ENCODE results near the gene ALK. TPM values are rescaled to one million over a fixed set of nuclear protein-coding genes. Genes with fewer than 3 reads are reported as not detected.

The ALK gene
- polyA plus RNA-seq, 1 of the 3 experiments (the other 2 are of a cell fraction): 0.30 TPM

GRCh38 chr2:29567906-29568520 lies 353.4 kb downstream of the ALK start:
- peaks cover 0 to 79% of the 10 kb centered on the region in 2 experiments; a peak in 2 of 4 replicates for H3K4me1 ChIP-seq (ENCODE audit: control insufficient read depth in 1 of 2, insufficient read depth in 2 of 2, low read depth in 1 of 2, low read length in 1 of 2)
- no peaks in the 10 kb centered on the region for H3F3A ChIP-seq (replicated peaks; ENCODE audit: insufficient read depth)
- H3K36me3 ChIP-seq (replicated peaks in 1 of 2; ENCODE audit: control insufficient read depth in 1 of 2, insufficient read depth in 2 of 2, low read length in 1 of 2): no peaks in the 10 kb centered on the region
- no peak overlapping the region for H3K9ac ChIP-seq
- no peaks in the 10 kb centered on the region for H3K9me2 ChIP-seq
- peaks cover 13% of the 10 kb centered on the region; the same call in 1 of the 2 replicates for H3K27me3 ChIP-seq (ENCODE audit: insufficient read depth)
- no peaks in the 10 kb centered on the region for H4K20me1 ChIP-seq (ENCODE audit: insufficient read depth)
- 37% methylated on average over 6 of the region's 6 CpGs for WGBS (ENCODE audit: low lambda C conversion rate)
- H2AFZ ChIP-seq (ENCODE audit: low read depth): no peak overlapping the region
- H3K79me2 ChIP-seq (ENCODE audit: insufficient read depth): no peaks in the 10 kb centered on the region
- CTCF ChIA-PET: interaction anchor here (2.1 kb wide), 1 partner anchor 11 kb away, joined by 8 read pairs; no protein-coding TSS in a partner anchor
- no peak overlapping the region for H3K4me2 ChIP-seq
- no peak for TF ChIP-seq ELF1 (IDR thresholded peaks at IDR 0.05)
- TF ChIP-seq REST (IDR thresholded peaks at IDR 0.05; ENCODE audit: low read depth, low read length): no peak
- TF ChIP-seq RFX5 (IDR thresholded peaks at IDR 0.05; ENCODE audit: low read length): no peak
- TF ChIP-seq MAX (IDR thresholded peaks at IDR 0.05; ENCODE audit: low read depth): no peak
- no peak for TF ChIP-seq TEAD4 (IDR thresholded peaks at IDR 0.05; ENCODE audit: borderline replicate concordance, insufficient read depth)
- TF ChIP-seq CHD2 (IDR thresholded peaks at IDR 0.05; ENCODE audit: low read length, partially characterized antibody): no peak
- TF ChIP-seq EZH2phosphoT487 (IDR thresholded peaks at IDR 0.05; ENCODE audit: borderline replicate concordance, low read depth): no peak
- no peak for TF ChIP-seq EP300 (IDR thresholded peaks at IDR 0.05; ENCODE audit: borderline replicate concordance in 1 of 2, low read depth in 1 of 2, low read length in 1 of 2)
- TF ChIP-seq, protein P1, sequence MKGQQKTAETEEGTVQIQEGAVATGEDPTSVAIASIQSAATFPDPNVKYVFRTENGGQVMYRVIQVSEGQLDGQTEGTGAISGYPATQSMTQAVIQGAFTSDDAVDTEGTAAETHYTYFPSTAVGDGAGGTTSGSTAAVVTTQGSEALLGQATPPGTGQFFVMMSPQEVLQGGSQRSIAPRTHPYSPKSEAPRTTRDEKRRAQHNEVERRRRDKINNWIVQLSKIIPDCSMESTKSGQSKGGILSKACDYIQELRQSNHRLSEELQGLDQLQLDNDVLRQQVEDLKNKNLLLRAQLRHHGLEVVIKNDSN (IDR thresholded peaks at IDR 0.05; ENCODE audit: borderline replicate concordance, low read depth): no peak
- no peak for TF ChIP-seq FOXM1 (IDR thresholded peaks at IDR 0.05; ENCODE audit: low read depth)
- no peak for TF ChIP-seq RAD21 (IDR thresholded peaks at IDR 0.05; ENCODE audit: low read length)
- TF ChIP-seq GATA2 (CRISPR knock-in tag; IDR thresholded peaks at IDR 0.05): no peak
- no peak for TF ChIP-seq NRF1 (IDR thresholded peaks at IDR 0.05; ENCODE audit: low read depth, low read length)
- TF ChIP-seq FOSL2 (IDR thresholded peaks at IDR 0.05; ENCODE audit: borderline replicate concordance, low read depth): no peak
- no peak for TF ChIP-seq TAF1 (IDR thresholded peaks at IDR 0.05; ENCODE audit: borderline replicate concordance, low read depth, low read length)
- TF ChIP-seq CTCF (IDR thresholded peaks at IDR 0.05): no peak
- no peak for TF ChIP-seq RCOR1 (IDR thresholded peaks at IDR 0.05; ENCODE audit: low read length)
- TF ChIP-seq IRF3 (IDR thresholded peaks at IDR 0.05; ENCODE audit: low read depth, low read length): no peak
- no peak for TF ChIP-seq RXRA (IDR thresholded peaks at IDR 0.05; ENCODE audit: borderline replicate concordance, low read depth)
- TF ChIP-seq GABPA (IDR thresholded peaks at IDR 0.05; ENCODE audit: low read depth): no peak
- H3K27ac ChIP-seq (ENCODE audit: low read depth in 2 of 2, low read length in 1 of 2): peak overlapping the region in 1 of 2 experiments; percentile 63; a peak in 2 of 4 replicates
- POLR2A ChIA-PET: no interaction called here
- H3K4me3 ChIP-seq (ENCODE audit: low read depth in 2 of 2, low read length in 1 of 2): no peak overlapping the region
- no peak for DNase-seq
- no peaks in the 10 kb centered on the region for H3K9me3 ChIP-seq
